Mammary epithelial cell (primary cell): ENCODE data around the gene SPATA33.

Experiments
- CTCF ChIP-seq, 2 donors: IDR thresholded peaks in 1 of 2; conservative IDR thresholded peaks in 1 of 2; 2 replicates each; pipeline ENCODE4 v1.5.1; 2011 to 2012; ENCODE audit warnings: inconsistent platforms in 2 of 2, low read length in 2 of 2, mild to moderate bottlenecking in 2 of 2, control low read depth in 1 of 2, low read depth in 1 of 2; ENCODE audit not compliant: insufficient read depth in 1 of 2; ENCODE audit errors: extremely low read depth in 1 of 2
- EZH2 ChIP-seq: IDR thresholded peaks from 2 replicates; pipeline ENCODE4 v1.6.1; 2012; ENCODE audit warnings: low read length, inconsistent platforms, borderline replicate concordance

DNA sequence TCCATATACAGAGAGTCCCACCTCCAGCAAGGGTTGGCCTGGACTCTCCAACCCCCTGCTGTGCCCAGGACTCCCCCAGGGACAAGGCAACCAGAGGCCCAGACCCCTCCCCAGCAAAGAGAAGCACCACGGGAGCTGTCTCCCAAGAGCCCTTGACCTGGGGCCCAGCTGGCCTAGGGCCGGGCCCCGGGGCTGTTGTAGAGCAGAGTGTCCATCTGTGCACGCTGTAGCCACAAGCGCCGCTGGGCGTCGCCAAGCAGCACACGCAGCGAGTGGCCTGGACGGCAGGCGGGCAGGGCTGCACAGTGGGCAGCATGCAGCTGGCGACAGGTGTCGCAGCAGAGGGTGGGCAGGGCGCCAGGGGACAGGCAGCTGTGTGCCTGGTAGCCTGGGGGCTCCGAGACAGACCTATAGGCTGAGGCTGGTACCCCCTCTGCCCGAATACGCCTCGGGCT is 39.6 kb downstream of the SPATA33 start:
- TF ChIP-seq CTCF (conservative IDR thresholded peaks at IDR 0.05 in 1 of 2, IDR thresholded peaks at IDR 0.05 in 1 of 2; ENCODE audit: extremely low read depth in 1 of 2, insufficient read depth in 1 of 2, low read depth in 1 of 2, low read length in 2 of 2) (no peak), EZH2 (no peak)
